CD4-positive, alpha-beta T cell (primary cell): ENCODE measurements around the gene ABCA10. TPM values are rescaled to one million over a fixed set of nuclear protein-coding genes. Genes with fewer than 3 reads are reported as not detected.

Experiments used
- ATAC-seq: fragments of 200-7000 bp; cut with Tn5 transposase; one replicate; pipeline ENCODE4 v1.10.0; 2022; ENCODE audit warnings: mild to moderate bottlenecking; ENCODE audit not compliant: poor library complexity
- CTCF ChIA-PET: fragments of 350-600 bp; sonication (Branson Sonifier 250); formaldehyde crosslinking; loops from one replicate; lab custom pipeline; 2021; ENCODE audit warnings: antibody characterized with exemption, inconsistent platforms; lab: Charles Lee
- POLR2A ChIA-PET: fragments of 350-600 bp; sonication (Branson Sonifier 250); formaldehyde crosslinking; loops from one replicate; lab custom pipeline; 2021; ENCODE audit warnings: antibody characterized with exemption, inconsistent platforms; lab: Charles Lee
- DNase-seq, 14 experiments: peaks; one replicate each; pipeline ENCODE4 v3.0.0-alpha.2; 2013 to 2020; ENCODE audit warnings: mixed read lengths in 2 of 14
- H3K27ac ChIP-seq, 2 donors: one replicate each; pipeline versions ENCODE4 v1.5.1 to v1.7.0; 2013; ENCODE audit warnings: low read length in 2 of 2, low read depth in 1 of 2, mild to moderate bottlenecking in 1 of 2
- H3K27me3 ChIP-seq, 2 experiments: 1 replicate in 1 of 2; 2 replicates in 1 of 2; pipeline versions ENCODE4 v1.6.1 to v1.7.0; 2013; ENCODE audit warnings: low read length in 2 of 2, control low read depth in 1 of 2, mild to moderate bottlenecking in 1 of 2, moderate library complexity in 1 of 2; ENCODE audit not compliant: insufficient read depth in 2 of 2, control insufficient read depth in 1 of 2
- H3K36me3 ChIP-seq: one replicate; pipeline ENCODE4 v1.6.1; 2013; ENCODE audit warnings: low read length, control low read depth; ENCODE audit not compliant: insufficient read depth
- H3K4me1 ChIP-seq: one replicate; pipeline ENCODE4 v1.6.1; 2013; ENCODE audit warnings: low read length, control low read depth; ENCODE audit not compliant: insufficient read depth
- H3K4me3 ChIP-seq: one replicate; pipeline ENCODE4 v1.5.1; 2013; ENCODE audit warnings: mild to moderate bottlenecking, low read length, moderate library complexity
- H3K9me3 ChIP-seq, 2 experiments: 1 replicate in 1 of 2; 2 replicates in 1 of 2; pipeline versions ENCODE4 v1.6.1 to v1.7.0; 2013; ENCODE audit warnings: low read length in 2 of 2, mild to moderate bottlenecking in 2 of 2, control low read depth in 1 of 2, moderate library complexity in 1 of 2; ENCODE audit not compliant: control insufficient read depth in 1 of 2, insufficient read depth in 1 of 2
- H3K27ac Mint-ChIP-seq: one replicate; pipeline ENCODE4 v1.8.0; 2020; ENCODE audit warnings: mixed read lengths
- H3K27me3 Mint-ChIP-seq: one replicate; pipeline ENCODE4 v1.8.0; 2021; ENCODE audit warnings: mixed read lengths
- H3K36me3 Mint-ChIP-seq: one replicate; pipeline ENCODE4 v1.8.0; 2021; ENCODE audit warnings: low read depth, mixed read lengths
- H3K4me1 Mint-ChIP-seq: one replicate; pipeline ENCODE4 v1.8.0; 2021; ENCODE audit warnings: low read depth, mixed read lengths
- H3K4me3 Mint-ChIP-seq: one replicate; pipeline ENCODE4 v1.8.0; 2020; ENCODE audit warnings: mild to moderate bottlenecking, mixed read lengths
- H3K9me3 Mint-ChIP-seq: one replicate; pipeline ENCODE4 v1.8.0; 2020; ENCODE audit warnings: mixed read lengths
- CTCF ChIP-seq: fragments of 200-600 bp; IDR thresholded peaks from one replicate; pipeline ENCODE4 v1.8.0; 2022; ENCODE audit warnings: antibody characterized with exemption, mild to moderate bottlenecking
- intact Hi-C, 2 experiments: fragments of 100-400 bp; cut with DNase I in 1 of 2; cut with micrococcal nuclease in 1 of 2; formaldehyde crosslinking; loops; one replicate each; pipeline versions ENCODE4 v1.15.1 to v1.9.0; 2023 to 2025; cut with DNase I, micrococcal nuclease
- total RNA-seq, 174 experiments: library from RNA in 2 of 174; stranded (reverse) in 2 of 174; gene quantifications; one replicate each; pipeline ENCODE4 v1.2.3 and lab custom pipeline; 2021 to 2026

ABCA10 gene
- total RNA-seq, 2 experiments from 2014 or later = 0.77 to 1.5 TPM

GRCh38 chr17:69235338-69236058 is 6.9 kb upstream of the ABCA10 start:
- Mint-ChIP-seq H3K9me3 (peaks cover 9% of the 10 kb centered on the region), H3K27me3 (no peaks in the 10 kb centered on the region), H3K36me3 (peaks cover 10% of the 10 kb centered on the region), H3K27ac (no peak overlapping the region), H3K4me1 (no peaks in the 10 kb centered on the region), H3K4me3 (no peak overlapping the region)
- DNase-seq = peak; percentile 6 to 73 (median 30)
- Histone ChIP-seq H3K9me3 (peaks cover 4 to 21% of the 10 kb centered on the region in 2 experiments), H3K4me1 (no peaks in the 10 kb centered on the region), H3K27ac (no peak overlapping the region), H3K4me3 (no peak overlapping the region), H3K36me3 (no peaks in the 10 kb centered on the region), H3K27me3 (no peaks in the 10 kb centered on the region)
- intact Hi-C loops = no loop called here
- peak; percentile 46 for ATAC-seq
- POLR2A ChIA-PET = no interaction called here
- CTCF ChIA-PET = no interaction called here
- TF ChIP-seq CTCF = peak; percentile 47

- Histone ChIP-seq H3K36me3 (no peaks in the 10 kb centered on the region), H3K4me3 (no peak overlapping the region), H3K27ac (no peak overlapping the region), H3K4me1 (no peaks in the 10 kb centered on the region), H3K27me3 (no peaks in the 10 kb centered on the region), H3K9me3 (peaks cover 4 to 21% of the 10 kb centered on the region in 2 experiments)
- ChIA-PET CTCF (no interaction called here), POLR2A (no interaction called here)
- DNase-seq (no peak), ATAC-seq (no peak)
- no peak for TF ChIP-seq CTCF
- no peak overlapping the region for H3K27ac Mint-ChIP-seq
- H3K27me3 Mint-ChIP-seq = no peaks in the 10 kb centered on the region
- no peak overlapping the region for H3K4me3 Mint-ChIP-seq
- H3K4me1 Mint-ChIP-seq = no peaks in the 10 kb centered on the region
- peaks cover 9% of the 10 kb centered on the region for H3K9me3 Mint-ChIP-seq
- no peaks in the 10 kb centered on the region for H3K36me3 Mint-ChIP-seq
- intact Hi-C loops = no loop called here
These were observed 4.0 kb upstream of the ABCA10 start for GRCh38 chr17:69232650-69233049.

GRCh38 chr17:69231521-69231920 is 2.9 kb upstream of the ABCA10 start:
- no peaks in the 10 kb centered on the region for H3K27me3 ChIP-seq
- ChIA-PET POLR2A (no interaction called here), CTCF (no interaction called here)
- Mint-ChIP-seq H3K9me3 (peaks cover 9% of the 10 kb centered on the region), H3K27ac (no peak overlapping the region), H3K4me1 (no peaks in the 10 kb centered on the region), H3K27me3 (no peaks in the 10 kb centered on the region), H3K4me3 (no peak overlapping the region), H3K36me3 (no peaks in the 10 kb centered on the region)
- H3K4me1 ChIP-seq = no peaks in the 10 kb centered on the region
- intact Hi-C loops = no loop called here
- no peak for TF ChIP-seq CTCF
- H3K4me3 ChIP-seq = no peak overlapping the region
- no peak overlapping the region for H3K27ac ChIP-seq
- DNase-seq = no peak
- no peak for ATAC-seq
- H3K36me3 ChIP-seq = no peaks in the 10 kb centered on the region
- H3K9me3 ChIP-seq = peaks cover 4 to 21% of the 10 kb centered on the region in 2 experiments
